ENCODE data around the gene MCU.
"Not testable (repeated sequence)": the region's sequence is repeated elsewhere in the genome, so short reads cannot be mapped to it uniquely, and the experiment has no call there.

MCU gene

DNA sequence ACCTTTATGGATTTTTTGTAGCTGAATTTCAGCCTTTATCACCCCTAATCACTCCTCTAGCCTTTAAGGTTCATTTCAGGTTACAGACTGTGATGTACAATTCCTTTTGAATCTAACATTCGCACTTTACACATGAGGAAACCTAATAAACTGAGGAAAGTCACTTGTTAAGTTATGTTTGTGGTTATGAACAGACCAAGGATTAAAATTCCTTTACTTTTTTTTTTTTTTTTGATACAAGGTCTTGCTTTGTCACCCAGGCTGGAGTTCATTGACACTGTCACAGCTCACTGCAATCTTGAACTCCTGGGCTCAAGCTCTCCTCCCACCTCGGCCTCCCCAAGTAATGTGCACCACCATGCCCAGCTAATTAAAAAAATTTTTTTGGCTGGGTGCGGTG lies 3.6 kb downstream of the MCU start:
- no peak overlapping the region for H3K4me3 ChIP-seq (ENCODE audit: low read depth, low read length)
- TF ChIP-seq, protein P1, sequence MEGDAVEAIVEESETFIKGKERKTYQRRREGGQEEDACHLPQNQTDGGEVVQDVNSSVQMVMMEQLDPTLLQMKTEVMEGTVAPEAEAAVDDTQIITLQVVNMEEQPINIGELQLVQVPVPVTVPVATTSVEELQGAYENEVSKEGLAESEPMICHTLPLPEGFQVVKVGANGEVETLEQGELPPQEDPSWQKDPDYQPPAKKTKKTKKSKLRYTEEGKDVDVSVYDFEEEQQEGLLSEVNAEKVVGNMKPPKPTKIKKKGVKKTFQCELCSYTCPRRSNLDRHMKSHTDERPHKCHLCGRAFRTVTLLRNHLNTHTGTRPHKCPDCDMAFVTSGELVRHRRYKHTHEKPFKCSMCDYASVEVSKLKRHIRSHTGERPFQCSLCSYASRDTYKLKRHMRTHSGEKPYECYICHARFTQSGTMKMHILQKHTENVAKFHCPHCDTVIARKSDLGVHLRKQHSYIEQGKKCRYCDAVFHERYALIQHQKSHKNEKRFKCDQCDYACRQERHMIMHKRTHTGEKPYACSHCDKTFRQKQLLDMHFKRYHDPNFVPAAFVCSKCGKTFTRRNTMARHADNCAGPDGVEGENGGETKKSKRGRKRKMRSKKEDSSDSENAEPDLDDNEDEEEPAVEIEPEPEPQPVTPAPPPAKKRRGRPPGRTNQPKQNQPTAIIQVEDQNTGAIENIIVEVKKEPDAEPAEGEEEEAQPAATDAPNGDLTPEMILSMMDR (IDR thresholded peaks at IDR 0.05; ENCODE audit: low read depth, low read length) = no peak
- TF ChIP-seq POLR2A (IDR thresholded peaks at IDR 0.05; ENCODE audit: extremely low read depth, insufficient read length) = no peak
- TF ChIP-seq MYC (IDR thresholded peaks at IDR 0.05; ENCODE audit: low read depth, low read length) = no peak
- TF ChIP-seq, protein P2, sequence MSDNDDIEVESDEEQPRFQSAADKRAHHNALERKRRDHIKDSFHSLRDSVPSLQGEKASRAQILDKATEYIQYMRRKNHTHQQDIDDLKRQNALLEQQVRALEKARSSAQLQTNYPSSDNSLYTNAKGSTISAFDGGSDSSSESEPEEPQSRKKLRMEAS (IDR thresholded peaks at IDR 0.05; ENCODE audit: low read depth, low read length) = no peak
- DNase-seq (ENCODE audit: low read depth) = no peak

DNA sequence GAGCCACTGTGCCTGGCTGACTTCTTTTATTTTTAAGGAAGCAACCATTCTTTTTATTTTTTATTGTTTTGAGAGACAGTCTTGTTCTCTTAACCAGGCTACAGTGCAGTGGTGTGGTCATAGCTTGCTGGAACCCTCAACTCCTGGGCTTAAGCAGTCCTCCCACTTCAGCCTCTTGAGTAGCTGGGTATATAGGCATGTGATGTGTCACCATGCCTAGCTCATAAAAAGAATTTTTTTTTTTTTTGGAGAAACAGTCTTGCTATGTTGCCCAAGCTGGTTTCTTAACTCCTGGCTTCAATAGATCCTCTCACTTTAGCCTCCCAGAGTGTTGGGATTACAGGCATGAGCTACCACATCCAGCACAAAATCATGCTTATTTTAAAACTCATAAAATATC lies 5.8 kb downstream of the MCU start:
- TF ChIP-seq POLR2A (IDR thresholded peaks at IDR 0.05; ENCODE audit: extremely low read depth, insufficient read length) (no peak), MYC (IDR thresholded peaks at IDR 0.05; ENCODE audit: low read depth, low read length) (no peak)
- TF ChIP-seq, protein P2 (IDR thresholded peaks at IDR 0.05; ENCODE audit: low read depth, low read length) = no peak
- TF ChIP-seq, protein P1 (IDR thresholded peaks at IDR 0.05; ENCODE audit: low read depth, low read length) = no peak
- peak; percentile 67 for DNase-seq (ENCODE audit: low read depth)
- H3K4me3 ChIP-seq (ENCODE audit: low read depth, low read length) = no peak overlapping the region

DNA sequence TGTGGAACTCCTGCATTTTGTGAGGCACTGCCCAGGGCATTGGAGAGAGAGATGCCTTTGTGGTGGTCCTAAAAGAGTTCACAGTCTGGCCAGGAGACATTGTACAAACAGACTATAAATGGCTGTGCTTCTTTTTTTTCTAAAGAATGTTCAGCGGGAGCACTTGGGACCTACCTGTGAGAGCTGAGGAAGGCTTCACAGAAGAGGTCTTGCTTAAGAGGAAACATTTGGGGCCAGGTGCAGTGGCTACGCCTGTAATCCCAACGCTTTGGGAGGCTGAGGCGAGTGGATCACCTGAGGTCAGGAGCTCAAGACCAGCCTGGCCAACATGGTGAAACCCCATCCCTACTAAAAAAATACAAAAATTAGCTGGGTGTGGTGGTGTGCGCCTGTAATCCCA lies 10.5 kb downstream of the MCU start:
- not testable (repeated sequence) for H3K4me3 ChIP-seq (ENCODE audit: low read depth, low read length); DNase-seq (ENCODE audit: low read depth)

DNA sequence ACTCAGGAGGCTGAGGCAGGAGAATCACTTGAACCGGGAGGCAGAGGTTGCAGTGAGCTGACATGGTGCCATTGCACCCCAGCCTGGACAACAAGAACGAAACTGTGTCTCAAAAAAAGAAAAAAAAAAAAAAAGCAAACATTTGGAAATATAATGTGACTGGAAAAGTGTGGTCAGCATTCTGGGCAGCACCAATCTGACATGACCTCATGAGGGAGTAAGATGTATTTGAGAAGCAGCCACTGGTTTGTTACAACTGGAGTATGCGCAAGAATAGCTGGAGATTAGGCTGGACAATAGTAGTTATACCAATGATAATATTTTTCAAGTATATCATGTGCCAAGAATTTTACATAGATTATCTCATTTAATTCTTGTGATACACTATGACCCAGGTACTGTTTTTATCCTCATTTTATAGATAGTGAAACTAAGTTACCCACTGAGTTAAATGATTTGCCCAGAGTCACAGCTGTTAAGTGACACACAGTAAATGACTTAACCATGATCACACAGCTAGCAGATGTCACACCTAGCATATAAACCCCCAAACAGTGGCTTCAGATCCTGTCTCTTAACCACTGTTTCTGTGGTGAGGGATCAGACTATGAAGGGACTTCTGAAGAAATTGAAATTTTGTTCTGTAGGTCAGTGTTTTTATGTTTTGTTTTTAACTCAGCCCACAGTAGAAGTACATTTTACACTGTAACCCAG lies 11.1 kb downstream of the MCU start:
- peak; percentile 15 for DNase-seq (ENCODE audit: low read depth)
- TF ChIP-seq MYC (IDR thresholded peaks at IDR 0.05; ENCODE audit: low read depth, low read length) (no peak), POLR2A (IDR thresholded peaks at IDR 0.05; ENCODE audit: extremely low read depth, insufficient read length) (no peak)
- TF ChIP-seq, protein P1 (IDR thresholded peaks at IDR 0.05; ENCODE audit: low read depth, low read length) = no peak
- TF ChIP-seq, protein P2 (IDR thresholded peaks at IDR 0.05; ENCODE audit: low read depth, low read length) = no peak
- H3K4me3 ChIP-seq (ENCODE audit: low read depth, low read length) = no peak overlapping the region

DNA sequence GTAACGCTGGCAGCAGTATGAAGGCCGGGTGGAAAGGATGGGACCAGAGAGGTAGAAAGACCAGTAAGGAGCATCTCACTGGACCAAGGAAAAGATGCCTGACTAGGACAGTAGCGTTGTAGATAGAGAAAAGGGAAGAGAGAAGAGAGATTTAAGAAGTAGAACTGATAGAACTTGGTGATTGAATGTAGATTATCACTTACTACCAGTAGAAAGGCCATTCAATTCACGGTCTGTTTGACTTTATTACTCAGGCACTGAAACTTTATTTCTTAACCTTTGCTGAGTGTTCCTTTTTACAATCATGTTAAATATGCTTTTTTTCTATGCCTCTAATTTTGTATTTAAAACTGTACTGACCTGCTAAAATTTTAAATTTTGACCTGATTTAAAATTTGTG lies 12.2 kb downstream of the MCU start:
- DNase-seq (ENCODE audit: low read depth) = no peak
- no peak overlapping the region for H3K4me3 ChIP-seq (ENCODE audit: low read depth, low read length)
- no peak for TF ChIP-seq MYC (IDR thresholded peaks at IDR 0.05; ENCODE audit: low read depth, low read length)
- TF ChIP-seq, protein P2 (IDR thresholded peaks at IDR 0.05; ENCODE audit: low read depth, low read length) = no peak
- TF ChIP-seq, protein P1 (IDR thresholded peaks at IDR 0.05; ENCODE audit: low read depth, low read length) = no peak
- no peak for TF ChIP-seq POLR2A (IDR thresholded peaks at IDR 0.05; ENCODE audit: extremely low read depth, insufficient read length)

DNA sequence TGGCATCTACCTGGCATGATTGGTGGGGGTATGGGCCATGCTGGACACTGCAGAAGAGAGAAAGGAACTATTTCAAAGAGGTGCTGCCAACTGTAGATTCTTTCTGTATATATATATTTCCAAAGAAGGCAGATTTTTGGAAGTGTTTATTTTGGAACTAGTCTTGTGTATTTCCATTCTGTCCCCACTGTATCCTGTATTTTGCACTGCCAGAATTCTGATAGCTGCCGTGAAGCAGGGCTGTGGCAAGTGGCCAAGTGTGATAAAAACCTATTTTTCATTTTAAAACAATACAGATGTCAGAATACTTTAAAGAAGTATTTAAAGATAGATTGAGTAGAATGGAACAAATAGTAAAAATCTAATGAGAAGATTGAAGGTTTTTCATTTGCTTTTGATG lies 17.1 kb downstream of the MCU start:
- DNase-seq (ENCODE audit: low read depth) = no peak
- no peak overlapping the region for H3K4me3 ChIP-seq (ENCODE audit: low read depth, low read length)
- TF ChIP-seq MYC (IDR thresholded peaks at IDR 0.05; ENCODE audit: low read depth, low read length) = no peak
- TF ChIP-seq, protein P1 (IDR thresholded peaks at IDR 0.05; ENCODE audit: low read depth, low read length) = no peak
- TF ChIP-seq, protein P2 (IDR thresholded peaks at IDR 0.05; ENCODE audit: low read depth, low read length) = no peak
- no peak for TF ChIP-seq POLR2A (IDR thresholded peaks at IDR 0.05; ENCODE audit: extremely low read depth, insufficient read length)
